ENCODE data around the gene AATK. TPM values are rescaled to one million over a fixed set of nuclear protein-coding genes. Genes with fewer than 3 reads are reported as not detected.

AATK gene
- polyA plus RNA-seq, 2 of the 4 experiments (the other 2 are of a cell fraction): 0.26 to 0.37 TPM

DNA sequence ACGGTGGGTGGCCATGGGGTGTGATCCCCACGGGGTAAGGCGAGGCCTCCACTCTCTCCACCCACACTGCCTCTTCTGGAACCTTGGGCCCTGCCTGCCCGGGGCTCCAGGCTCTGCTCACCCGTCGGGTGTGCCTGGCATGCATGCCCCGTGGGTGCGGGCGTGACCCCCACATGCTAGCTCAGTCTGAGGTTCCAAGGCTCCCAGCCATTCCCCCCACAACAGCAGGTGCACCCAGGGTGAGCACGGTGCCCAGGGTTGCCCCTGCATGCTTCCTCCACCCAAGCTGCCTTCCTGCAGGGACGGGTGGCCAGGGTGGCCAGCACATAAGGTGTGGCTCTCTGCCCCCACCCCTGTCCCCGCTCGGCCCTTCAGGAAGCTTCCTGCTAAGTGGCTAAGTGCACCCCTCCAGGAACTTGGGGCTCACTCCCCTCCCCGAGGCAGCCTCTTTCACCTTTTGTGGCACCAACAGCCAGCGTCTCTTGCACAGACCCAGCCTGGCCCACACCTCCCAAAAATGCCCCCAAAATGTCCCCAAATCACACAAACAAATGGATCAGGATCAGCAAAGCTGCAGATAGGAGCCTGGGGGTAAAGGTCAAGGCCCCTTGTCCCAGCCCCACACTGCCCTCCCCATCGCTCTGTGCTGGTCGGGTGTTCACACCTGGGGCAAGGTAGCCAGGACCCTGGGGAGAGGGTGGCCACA lies 22.2 kb downstream of the AATK start:
- Histone ChIP-seq H3K4me3 (no peak overlapping the region), H3K4me1 (peaks cover 10% of the 10 kb centered on the region), H3K4me2 (no peak overlapping the region), H3K27ac (no peak overlapping the region), H3K9me3 (no peaks in the 10 kb centered on the region)
- WGBS (ENCODE audit: missing lambda C conversion rate): 78% methylated on average over 16 of the region's 17 CpGs
- ATAC-seq (no peak), FAIRE-seq (no peak), DNase-seq (ENCODE audit: low read depth in 1 of 2, low spot score in 1 of 2) (no peak)
- TF ChIP-seq RCOR1 (IDR thresholded peaks at IDR 0.05; ENCODE audit: low read depth, low read length) (no peak), CHD4 (IDR thresholded peaks at IDR 0.05; ENCODE audit: borderline replicate concordance) (no peak), POLR2AphosphoS2 (conservative IDR thresholded peaks at IDR 0.05; ENCODE audit: low read length) (no peak), RAD21 (conservative IDR thresholded peaks at IDR 0.05 in 1 of 2, IDR thresholded peaks at IDR 0.05 in 1 of 2) (no peak)
- CTCF ChIA-PET: interaction anchor here (1.0 to 11.5 kb wide), 30 partner anchors 10 to 391 kb away, joined by 3 to 175 read pairs (median 8); partner anchors contain the start of genes AATK, CEP131, NDUFAF8 and PVALEF
- POLR2A ChIA-PET: no interaction called here

DNA sequence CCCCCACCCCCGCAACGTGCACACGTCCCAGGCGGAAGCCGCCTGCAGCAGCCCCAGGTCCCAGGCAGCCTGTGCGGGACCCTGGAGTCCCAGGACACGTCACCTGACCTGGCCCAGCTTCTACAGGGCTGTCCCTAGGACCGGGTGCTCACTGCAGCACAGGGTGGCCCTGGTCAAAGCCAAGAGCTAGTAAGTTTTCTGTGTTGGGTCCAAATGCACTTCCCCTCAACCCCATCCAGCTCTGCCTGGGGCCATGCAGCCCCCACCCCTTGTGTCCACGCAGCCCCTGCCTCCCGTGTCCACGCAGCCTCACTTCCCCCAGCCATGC lies 22.9 kb downstream of the AATK start:
- no peak overlapping the region for H3K4me3 ChIP-seq
- peak; percentile 25 to 61; a peak in 5 of 6 replicates for ATAC-seq
- 94% methylated on average over 2 of the region's 11 CpGs for WGBS (ENCODE audit: missing lambda C conversion rate)
- ChIA-PET CTCF (interaction anchor here (0.6 to 11.5 kb wide), 49 partner anchors 10 to 437 kb away, joined by 3 to 175 read pairs (median 6); partner anchors contain the start of genes AATK, CEP131, NDUFAF8 and PVALEF), POLR2A (no interaction called here)
- TF ChIP-seq, protein P1, sequence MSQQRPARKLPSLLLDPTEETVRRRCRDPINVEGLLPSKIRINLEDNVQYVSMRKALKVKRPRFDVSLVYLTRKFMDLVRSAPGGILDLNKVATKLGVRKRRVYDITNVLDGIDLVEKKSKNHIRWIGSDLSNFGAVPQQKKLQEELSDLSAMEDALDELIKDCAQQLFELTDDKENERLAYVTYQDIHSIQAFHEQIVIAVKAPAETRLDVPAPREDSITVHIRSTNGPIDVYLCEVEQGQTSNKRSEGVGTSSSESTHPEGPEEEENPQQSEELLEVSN (IDR thresholded peaks at IDR 0.05; ENCODE audit: borderline replicate concordance, low read depth): no peak
- H3K27ac ChIP-seq: peak overlapping the region; percentile 49 to 61; a peak in 5 of 6 replicates
- peaks cover 10% of the 10 kb centered on the region for H3K4me1 ChIP-seq
- no peak for DNase-seq (ENCODE audit: low read depth in 1 of 2, low spot score in 1 of 2)
- H3K9me3 ChIP-seq: no peaks in the 10 kb centered on the region
- no peak for FAIRE-seq
- H3K4me2 ChIP-seq: peak overlapping the region; percentile 68; the same call in 2 of the 3 replicates

DNA sequence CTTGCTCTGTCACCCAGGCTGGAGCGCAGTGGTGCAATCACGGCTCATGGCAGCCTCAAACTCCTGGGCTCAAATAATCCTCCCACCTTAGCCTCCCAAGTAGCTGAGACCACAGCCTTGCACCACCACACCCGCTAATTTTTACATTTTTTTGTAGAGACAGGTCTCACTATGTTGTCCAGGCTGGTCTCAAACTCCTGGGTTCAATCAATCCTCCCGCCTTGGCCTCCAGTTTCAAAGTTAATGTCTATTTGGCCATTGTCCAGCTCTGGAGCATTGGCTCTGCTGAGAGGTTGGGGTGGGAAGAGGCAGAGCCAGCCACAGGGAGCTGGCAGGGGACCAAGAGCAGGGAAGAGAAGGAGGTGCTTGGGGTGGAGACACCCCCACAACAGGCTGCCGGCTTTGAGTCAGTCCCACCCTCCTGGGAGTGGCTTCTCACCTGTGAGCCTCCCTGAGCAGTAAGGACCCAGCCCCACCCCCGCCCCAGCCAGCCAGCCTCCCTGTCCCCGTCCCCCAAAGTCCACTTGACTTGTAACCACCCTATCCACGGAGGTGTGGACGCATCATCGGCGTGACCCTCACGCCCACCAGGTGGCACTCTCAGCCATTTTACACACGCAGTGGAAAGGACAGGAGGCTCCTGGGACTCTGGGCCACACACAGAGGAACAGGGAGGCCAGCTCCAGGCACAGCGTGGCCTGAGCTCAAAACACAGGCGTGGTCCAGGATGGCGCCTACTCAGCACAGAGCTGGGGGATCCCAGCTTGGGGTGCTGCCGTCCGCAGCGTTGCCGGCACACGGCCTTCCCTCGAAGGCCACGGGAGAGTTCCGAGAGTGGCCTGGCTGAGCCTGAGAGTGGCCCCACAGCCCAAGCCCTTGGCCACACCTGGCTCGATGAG lies 23.5 kb downstream of the AATK start:
- DNase-seq (ENCODE audit: low read depth in 1 of 2, low spot score in 1 of 2) (peak; percentile 85 to 90), FAIRE-seq (no peak), ATAC-seq (peak; percentile 91 to 98)
- ChIA-PET CTCF (interaction anchor here (0.6 to 11.5 kb wide), 59 partner anchors 10 to 437 kb away, joined by 3 to 175 read pairs (median 4); partner anchors contain the start of genes AATK, CEP131, NDUFAF8 and PVALEF), POLR2A (no interaction called here)
- Histone ChIP-seq H3K27ac (peak overlapping the region; percentile 49 to 61; a peak in 5 of 6 replicates), H3K4me2 (peak overlapping the region; percentile 68), H3K9me3 (no peaks in the 10 kb centered on the region), H3K4me3 (no peak overlapping the region), H3K4me1 (peaks cover 10% of the 10 kb centered on the region)
- WGBS (ENCODE audit: missing lambda C conversion rate): 55% methylated on average over 17 of the region's 25 CpGs
- peak; percentile 91 for TF ChIP-seq SMC3 (IDR thresholded peaks at IDR 0.05)
- no peak for TF ChIP-seq RCOR1 (IDR thresholded peaks at IDR 0.05; ENCODE audit: low read depth, low read length)
- no peak for TF ChIP-seq MAZ (IDR thresholded peaks at IDR 0.05; ENCODE audit: borderline replicate concordance, low read depth, low read length)
- no peak for TF ChIP-seq BHLHE40 (IDR thresholded peaks at IDR 0.05; ENCODE audit: low read depth, low read length)
- no peak for TF ChIP-seq RARB (CRISPR knock-in tag; IDR thresholded peaks at IDR 0.05)
- TF ChIP-seq ESRRA (IDR thresholded peaks at IDR 0.05; ENCODE audit: borderline replicate concordance, low read length): no peak
- TF ChIP-seq, protein P2, sequence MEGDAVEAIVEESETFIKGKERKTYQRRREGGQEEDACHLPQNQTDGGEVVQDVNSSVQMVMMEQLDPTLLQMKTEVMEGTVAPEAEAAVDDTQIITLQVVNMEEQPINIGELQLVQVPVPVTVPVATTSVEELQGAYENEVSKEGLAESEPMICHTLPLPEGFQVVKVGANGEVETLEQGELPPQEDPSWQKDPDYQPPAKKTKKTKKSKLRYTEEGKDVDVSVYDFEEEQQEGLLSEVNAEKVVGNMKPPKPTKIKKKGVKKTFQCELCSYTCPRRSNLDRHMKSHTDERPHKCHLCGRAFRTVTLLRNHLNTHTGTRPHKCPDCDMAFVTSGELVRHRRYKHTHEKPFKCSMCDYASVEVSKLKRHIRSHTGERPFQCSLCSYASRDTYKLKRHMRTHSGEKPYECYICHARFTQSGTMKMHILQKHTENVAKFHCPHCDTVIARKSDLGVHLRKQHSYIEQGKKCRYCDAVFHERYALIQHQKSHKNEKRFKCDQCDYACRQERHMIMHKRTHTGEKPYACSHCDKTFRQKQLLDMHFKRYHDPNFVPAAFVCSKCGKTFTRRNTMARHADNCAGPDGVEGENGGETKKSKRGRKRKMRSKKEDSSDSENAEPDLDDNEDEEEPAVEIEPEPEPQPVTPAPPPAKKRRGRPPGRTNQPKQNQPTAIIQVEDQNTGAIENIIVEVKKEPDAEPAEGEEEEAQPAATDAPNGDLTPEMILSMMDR (IDR thresholded peaks at IDR 0.05): peak; percentile 87
- TF ChIP-seq, protein P3, sequence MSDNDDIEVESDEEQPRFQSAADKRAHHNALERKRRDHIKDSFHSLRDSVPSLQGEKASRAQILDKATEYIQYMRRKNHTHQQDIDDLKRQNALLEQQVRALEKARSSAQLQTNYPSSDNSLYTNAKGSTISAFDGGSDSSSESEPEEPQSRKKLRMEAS (IDR thresholded peaks at IDR 0.05): peak; percentile 30; the same call in 1 of the 2 replicates
- TF ChIP-seq, protein P4, sequence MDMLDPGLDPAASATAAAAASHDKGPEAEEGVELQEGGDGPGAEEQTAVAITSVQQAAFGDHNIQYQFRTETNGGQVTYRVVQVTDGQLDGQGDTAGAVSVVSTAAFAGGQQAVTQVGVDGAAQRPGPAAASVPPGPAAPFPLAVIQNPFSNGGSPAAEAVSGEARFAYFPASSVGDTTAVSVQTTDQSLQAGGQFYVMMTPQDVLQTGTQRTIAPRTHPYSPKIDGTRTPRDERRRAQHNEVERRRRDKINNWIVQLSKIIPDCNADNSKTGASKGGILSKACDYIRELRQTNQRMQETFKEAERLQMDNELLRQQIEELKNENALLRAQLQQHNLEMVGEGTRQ (IDR thresholded peaks at IDR 0.05): no peak
- no peak for TF ChIP-seq MYC (IDR thresholded peaks at IDR 0.05; ENCODE audit: borderline replicate concordance, low read length)
- TF ChIP-seq, protein P5, sequence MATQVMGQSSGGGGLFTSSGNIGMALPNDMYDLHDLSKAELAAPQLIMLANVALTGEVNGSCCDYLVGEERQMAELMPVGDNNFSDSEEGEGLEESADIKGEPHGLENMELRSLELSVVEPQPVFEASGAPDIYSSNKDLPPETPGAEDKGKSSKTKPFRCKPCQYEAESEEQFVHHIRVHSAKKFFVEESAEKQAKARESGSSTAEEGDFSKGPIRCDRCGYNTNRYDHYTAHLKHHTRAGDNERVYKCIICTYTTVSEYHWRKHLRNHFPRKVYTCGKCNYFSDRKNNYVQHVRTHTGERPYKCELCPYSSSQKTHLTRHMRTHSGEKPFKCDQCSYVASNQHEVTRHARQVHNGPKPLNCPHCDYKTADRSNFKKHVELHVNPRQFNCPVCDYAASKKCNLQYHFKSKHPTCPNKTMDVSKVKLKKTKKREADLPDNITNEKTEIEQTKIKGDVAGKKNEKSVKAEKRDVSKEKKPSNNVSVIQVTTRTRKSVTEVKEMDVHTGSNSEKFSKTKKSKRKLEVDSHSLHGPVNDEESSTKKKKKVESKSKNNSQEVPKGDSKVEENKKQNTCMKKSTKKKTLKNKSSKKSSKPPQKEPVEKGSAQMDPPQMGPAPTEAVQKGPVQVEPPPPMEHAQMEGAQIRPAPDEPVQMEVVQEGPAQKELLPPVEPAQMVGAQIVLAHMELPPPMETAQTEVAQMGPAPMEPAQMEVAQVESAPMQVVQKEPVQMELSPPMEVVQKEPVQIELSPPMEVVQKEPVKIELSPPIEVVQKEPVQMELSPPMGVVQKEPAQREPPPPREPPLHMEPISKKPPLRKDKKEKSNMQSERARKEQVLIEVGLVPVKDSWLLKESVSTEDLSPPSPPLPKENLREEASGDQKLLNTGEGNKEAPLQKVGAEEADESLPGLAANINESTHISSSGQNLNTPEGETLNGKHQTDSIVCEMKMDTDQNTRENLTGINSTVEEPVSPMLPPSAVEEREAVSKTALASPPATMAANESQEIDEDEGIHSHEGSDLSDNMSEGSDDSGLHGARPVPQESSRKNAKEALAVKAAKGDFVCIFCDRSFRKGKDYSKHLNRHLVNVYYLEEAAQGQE (IDR thresholded peaks at IDR 0.05): no peak
- no peak for TF ChIP-seq NR3C1 (IDR thresholded peaks at IDR 0.05)
- no peak for TF ChIP-seq NFE2L2 (conservative IDR thresholded peaks at IDR 0.05; ENCODE audit: low read length)
- peak; percentile 87 to 88 for TF ChIP-seq RAD21 (conservative IDR thresholded peaks at IDR 0.05 in 1 of 2, IDR thresholded peaks at IDR 0.05 in 1 of 2)
- TF ChIP-seq EP300 (IDR thresholded peaks at IDR 0.05): no peak
- TF ChIP-seq ZSCAN20 (CRISPR knock-in tag; IDR thresholded peaks at IDR 0.05): no peak
- no peak for TF ChIP-seq EHF (CRISPR knock-in tag; IDR thresholded peaks at IDR 0.05)

All from A549 (cell line).